ENCODE measurements around the gene COL5A1. TPM values are rescaled to one million over a fixed set of nuclear protein-coding genes. Genes with fewer than 3 reads are reported as not detected.

Gene COL5A1
- total RNA-seq, 4 donors from 2014 or later = 51.9 to 78.3 (median 62.4) TPM

GRCh38 chr9:134658378-134658955 is 16.9 kb downstream of the COL5A1 start:
- DNase-seq (ENCODE audit: low spot score in 2 of 2) = no peak
- no peak for TF ChIP-seq CTCF (IDR thresholded peaks at IDR 0.05)
- no peak for TF ChIP-seq POLR2A (IDR thresholded peaks at IDR 0.05)
- no peak for TF ChIP-seq EP300 (IDR thresholded peaks at IDR 0.05)
- Histone ChIP-seq H3K9me3 (peaks cover 0 to 5% (median 0%) of the 10 kb centered on the region in 4 donors), H3K27me3 (no peaks in the 10 kb centered on the region), H3K36me3 (no peaks in the 10 kb centered on the region), H3K4me3 (no peak overlapping the region), H3K27ac (peak overlapping the region in 2 of 4 donors; percentile 67 to 69), H3K4me1 (peaks cover 0 to 84% (median 29%) of the 10 kb centered on the region in 4 donors)
- WGBS, 2 donors = 51 to 61% methylated on average over 18 to 19 of the region's 19 CpGs

- no peaks in the 10 kb centered on the region for H3K27me3 ChIP-seq
- peaks cover 0 to 80% (median 24%) of the 10 kb centered on the region in 4 donors for H3K4me1 ChIP-seq
- H3K36me3 ChIP-seq = no peaks in the 10 kb centered on the region
- no peak for TF ChIP-seq CTCF (IDR thresholded peaks at IDR 0.05)
- no peak for TF ChIP-seq POLR2A (IDR thresholded peaks at IDR 0.05)
- TF ChIP-seq EP300 (IDR thresholded peaks at IDR 0.05) = no peak
- DNase-seq (ENCODE audit: low spot score in 2 of 2) = no peak
- no peak overlapping the region for H3K4me3 ChIP-seq
- H3K27ac ChIP-seq = peak overlapping the region in 2 of 4 donors; percentile 65 to 67
- peaks cover 0 to 5% (median 0%) of the 10 kb centered on the region in 4 donors for H3K9me3 ChIP-seq
- WGBS, 2 donors = 75 to 87% methylated on average over 10 to 14 of the region's 14 CpGs
These were observed 18.1 kb downstream of the COL5A1 start for GRCh38 chr9:134659688-134660131.

GRCh38 chr9:134660407-134660806 is 18.8 kb downstream of the COL5A1 start:
- Histone ChIP-seq H3K9me3 (peaks cover 0 to 5% (median 0%) of the 10 kb centered on the region in 4 donors), H3K36me3 (no peaks in the 10 kb centered on the region), H3K27ac (peak overlapping the region in 2 of 4 donors; percentile 83 to 84), H3K4me1 (peaks cover 0 to 75% (median 22%) of the 10 kb centered on the region in 4 donors), H3K27me3 (no peaks in the 10 kb centered on the region), H3K4me3 (no peak overlapping the region)
- TF ChIP-seq CTCF (IDR thresholded peaks at IDR 0.05) (peak in 2 of 5 experiments; percentile 14 to 32), POLR2A (IDR thresholded peaks at IDR 0.05) (no peak), EP300 (IDR thresholded peaks at IDR 0.05) (no peak)
- 100% methylated on average over 1 of the region's 1 CpG for WGBS, 2 donors
- no peak for DNase-seq (ENCODE audit: low spot score in 2 of 2)

- Histone ChIP-seq H3K4me3 (no peak overlapping the region), H3K27ac (peak overlapping the region; percentile 13 to 84 (median 55)), H3K36me3 (no peaks in the 10 kb centered on the region), H3K27me3 (no peaks in the 10 kb centered on the region), H3K9me3 (peaks cover 0 to 5% (median 0%) of the 10 kb centered on the region in 4 donors), H3K4me1 (peaks cover 0 to 66% (median 21%) of the 10 kb centered on the region in 4 donors)
- TF ChIP-seq CTCF (IDR thresholded peaks at IDR 0.05) (no peak), POLR2A (IDR thresholded peaks at IDR 0.05) (no peak), EP300 (IDR thresholded peaks at IDR 0.05) (no peak)
- no peak for DNase-seq (ENCODE audit: low spot score in 2 of 2)
- WGBS, 2 donors = 51 to 61% methylated on average over 4 to 6 of the region's 6 CpGs
These were observed 19.7 kb downstream of the COL5A1 start for GRCh38 chr9:134661299-134661698.

- Histone ChIP-seq H3K36me3 (no peaks in the 10 kb centered on the region), H3K4me3 (no peak overlapping the region), H3K9me3 (peaks cover 0 to 5% (median 0%) of the 10 kb centered on the region in 4 donors), H3K27me3 (no peaks in the 10 kb centered on the region), H3K4me1 (peaks cover 0 to 65% (median 21%) of the 10 kb centered on the region in 4 donors), H3K27ac (peak overlapping the region; percentile 13 to 84 (median 55))
- no peak for DNase-seq (ENCODE audit: low spot score in 2 of 2)
- no peak for TF ChIP-seq CTCF (IDR thresholded peaks at IDR 0.05)
- TF ChIP-seq POLR2A (IDR thresholded peaks at IDR 0.05) = no peak
- WGBS, 2 donors = 47 to 60% methylated on average over 11 of the region's 11 CpGs
These were observed 20.2 kb downstream of the COL5A1 start for GRCh38 chr9:134661791-134662142.

All from tibial nerve (tissue), 4 donors.